Muscle layer of duodenum (tissue), 2 donors: ENCODE results near the gene AOAH.

ENCODE experiments used
- H3K27ac ChIP-seq: one replicate; pipeline ENCODE4 v1.7.0; 2013; ENCODE audit warnings: mild to moderate bottlenecking, low read length
- H3K27me3 ChIP-seq: one replicate; pipeline ENCODE4 v1.7.0; 2013; ENCODE audit warnings: low read depth, mild to moderate bottlenecking, control low read depth, low read length
- H3K36me3 ChIP-seq, 2 donors: one replicate each; pipeline ENCODE4 v1.7.0; 2013; ENCODE audit warnings: low read length in 2 of 2, control low read depth in 1 of 2, mild to moderate bottlenecking in 1 of 2; ENCODE audit not compliant: insufficient read depth in 2 of 2, control insufficient read depth in 1 of 2
- H3K4me1 ChIP-seq, 2 donors: one replicate each; pipeline ENCODE4 v1.7.0; 2013; ENCODE audit warnings: low read length in 2 of 2, mild to moderate bottlenecking in 2 of 2, control low read depth in 1 of 2, moderate library complexity in 1 of 2; ENCODE audit not compliant: insufficient read depth in 2 of 2, control insufficient read depth in 1 of 2
- H3K4me3 ChIP-seq, 2 donors: one replicate each; pipeline ENCODE4 v1.7.0; 2013; ENCODE audit warnings: low read length in 2 of 2, low read depth in 1 of 2, mild to moderate bottlenecking in 1 of 2
- H3K9me3 ChIP-seq, 2 donors: one replicate each; pipeline ENCODE4 v1.7.0; 2013; ENCODE audit warnings: low read length in 2 of 2, control low read depth in 1 of 2, mild to moderate bottlenecking in 1 of 2; ENCODE audit not compliant: control insufficient read depth in 1 of 2
- donor health status: healthy.

The AOAH gene

DNA sequence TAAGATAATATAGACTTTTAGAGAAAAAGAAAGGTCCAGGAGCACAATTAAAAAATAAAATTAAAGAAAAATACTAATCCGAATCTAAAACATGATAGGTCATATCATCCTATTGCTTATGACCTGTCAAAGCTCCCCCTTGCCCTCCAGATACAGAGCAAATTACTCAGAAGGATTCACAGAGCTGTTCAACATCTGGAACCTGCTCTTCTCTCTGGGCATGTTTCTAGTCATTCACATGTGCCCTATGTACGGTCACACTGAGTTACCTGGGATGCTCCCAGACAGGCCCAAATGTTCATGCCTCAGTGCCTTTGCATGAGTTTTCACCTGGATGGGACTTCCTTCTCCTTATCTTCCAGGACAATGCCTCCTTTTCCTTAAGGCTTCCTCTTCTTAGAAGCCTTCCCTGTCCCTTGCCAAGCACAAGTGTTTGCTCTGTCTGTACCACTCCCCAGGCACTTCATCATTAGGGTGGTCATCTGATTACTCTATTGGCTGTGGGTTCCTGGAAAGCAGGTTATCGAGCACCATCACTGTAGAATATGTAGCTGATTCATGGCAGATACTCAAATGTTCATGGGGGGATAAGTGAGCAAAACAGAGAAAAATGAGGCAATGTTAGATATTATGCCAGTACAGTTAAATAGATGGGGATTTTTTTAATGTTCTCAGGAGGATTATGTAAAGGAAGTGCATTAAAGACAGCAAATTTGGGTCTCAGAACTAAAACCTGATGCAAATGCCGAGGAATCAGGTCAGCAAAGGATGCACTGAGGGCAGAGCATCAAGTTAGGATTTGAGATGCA lies 12.0 kb upstream of the AOAH start:
- Histone ChIP-seq H3K4me3 (no peak overlapping the region), H3K27ac (no peak overlapping the region), H3K9me3 (no peaks in the 10 kb centered on the region), H3K27me3 (no peaks in the 10 kb centered on the region), H3K4me1 (no peaks in the 10 kb centered on the region), H3K36me3 (no peaks in the 10 kb centered on the region)

DNA sequence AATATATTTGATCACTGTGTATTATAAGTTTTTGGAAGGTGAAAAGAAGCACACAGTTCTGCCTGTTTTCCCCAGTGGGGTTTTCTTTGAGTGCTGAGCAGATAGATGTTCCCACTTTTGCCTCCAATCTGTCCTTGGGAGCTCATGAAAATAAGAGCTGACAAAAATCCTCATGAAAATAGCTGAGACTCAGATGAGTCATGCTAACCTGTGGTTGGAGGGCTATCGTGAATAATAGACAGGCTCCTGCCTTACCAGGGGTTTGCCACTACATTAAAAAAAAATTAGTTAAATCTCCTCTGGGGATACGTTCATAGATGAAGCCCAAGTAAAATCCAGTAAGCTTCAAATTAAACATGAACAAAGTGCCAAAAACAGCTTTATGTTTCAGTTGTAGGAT lies 10.9 kb upstream of the AOAH start:
- Histone ChIP-seq H3K4me3 (no peak overlapping the region), H3K27ac (no peak overlapping the region), H3K27me3 (no peaks in the 10 kb centered on the region), H3K4me1 (no peaks in the 10 kb centered on the region), H3K36me3 (no peaks in the 10 kb centered on the region), H3K9me3 (no peaks in the 10 kb centered on the region)

DNA sequence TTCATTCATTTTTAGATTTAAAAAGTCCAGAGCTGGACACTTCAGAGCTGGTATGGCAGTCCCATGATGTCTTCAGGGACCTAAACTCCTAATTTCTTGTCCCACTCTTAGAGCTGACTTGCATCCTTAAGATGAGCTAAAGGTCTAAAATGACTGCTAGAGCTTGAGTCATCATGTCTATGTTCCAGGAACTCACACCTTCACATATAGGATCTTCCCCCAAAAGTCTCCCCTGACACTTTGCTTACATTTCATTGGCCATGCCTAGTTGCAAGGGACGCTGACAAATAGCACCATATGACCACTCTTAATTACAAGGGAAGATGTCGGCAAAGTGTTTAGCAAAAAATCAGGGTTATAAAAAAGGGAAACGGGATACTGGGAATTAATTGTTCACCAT lies 10.4 kb upstream of the AOAH start:
- H3K36me3 ChIP-seq = no peaks in the 10 kb centered on the region

DNA sequence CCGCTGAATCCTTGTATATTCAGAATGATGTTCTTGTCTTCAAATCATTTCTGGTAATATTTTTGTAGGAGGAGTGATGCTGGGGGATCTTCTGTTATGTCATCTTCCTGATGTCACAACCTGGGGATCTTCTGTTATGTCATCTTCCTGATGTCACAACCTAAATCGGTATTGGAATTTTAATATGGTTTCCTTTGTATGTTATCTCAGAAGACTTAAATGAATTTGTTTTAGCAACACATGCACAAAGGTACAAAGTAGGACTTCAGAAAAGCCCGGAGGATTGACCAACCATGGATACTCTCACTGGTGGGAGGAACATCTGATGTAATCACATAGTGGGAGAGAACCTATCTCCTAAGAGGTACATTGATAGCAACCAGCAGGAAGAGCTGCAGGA lies 9.1 kb upstream of the AOAH start:
- Histone ChIP-seq H3K27me3 (no peaks in the 10 kb centered on the region), H3K9me3 (peaks cover 0 to 7% of the 10 kb centered on the region in 2 donors), H3K4me3 (no peak overlapping the region), H3K36me3 (no peaks in the 10 kb centered on the region), H3K4me1 (no peaks in the 10 kb centered on the region), H3K27ac (no peak overlapping the region)

More for the DNA sequence above, 10.4 kb upstream of the AOAH start:
- Histone ChIP-seq H3K27me3 (no peaks in the 10 kb centered on the region), H3K4me3 (no peak overlapping the region), H3K27ac (no peak overlapping the region), H3K9me3 (peaks cover 0 to under 1% of the 10 kb centered on the region in 2 donors), H3K4me1 (no peaks in the 10 kb centered on the region)

DNA sequence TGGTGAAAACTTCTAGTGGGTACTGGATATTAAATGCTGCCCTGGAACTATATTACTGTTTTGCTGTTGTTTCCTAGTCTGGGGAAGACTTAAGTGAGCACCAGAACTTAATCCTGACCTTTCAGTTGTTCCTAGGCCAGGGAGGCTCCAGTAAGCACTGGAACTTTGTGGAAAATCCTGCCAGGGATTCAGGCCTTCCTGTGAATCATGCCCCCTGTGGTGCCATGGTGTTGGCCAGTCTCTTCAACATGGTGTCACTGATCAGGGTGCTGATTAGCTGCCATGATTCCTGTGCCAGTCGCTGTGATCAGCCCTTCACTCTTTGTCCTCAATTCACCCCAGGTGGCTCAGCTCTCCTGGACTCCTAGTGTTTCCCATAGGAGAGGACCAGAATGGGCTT lies 8.5 kb upstream of the AOAH start:
- H3K9me3 ChIP-seq = peaks cover 0 to 7% of the 10 kb centered on the region in 2 donors

DNA sequence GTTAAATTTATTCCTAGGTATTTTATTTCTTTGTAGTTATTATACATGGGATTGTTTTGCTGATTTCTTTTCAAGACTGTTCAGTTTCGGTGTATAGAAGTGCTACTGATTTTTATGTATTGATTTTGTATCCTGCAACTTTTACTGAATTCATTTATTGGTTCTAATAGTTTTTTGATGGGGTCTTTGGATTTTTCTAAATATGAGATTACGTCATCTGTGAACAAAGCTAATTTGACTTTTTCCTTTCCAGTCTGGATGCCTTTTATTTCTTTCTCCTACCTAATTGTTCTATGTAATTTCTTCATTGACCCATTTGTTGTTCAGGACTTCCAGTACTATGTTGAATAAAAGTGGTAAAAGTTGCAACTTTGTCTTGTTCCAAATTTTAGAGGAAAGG lies 5.8 kb upstream of the AOAH start:
- H3K4me1 ChIP-seq = no peaks in the 10 kb centered on the region
- peaks cover 0 to 7% of the 10 kb centered on the region in 2 donors for H3K9me3 ChIP-seq
- no peak overlapping the region for H3K4me3 ChIP-seq
- no peak overlapping the region for H3K27ac ChIP-seq
- H3K36me3 ChIP-seq = no peaks in the 10 kb centered on the region
- no peaks in the 10 kb centered on the region for H3K27me3 ChIP-seq

More for the DNA sequence above, 8.5 kb upstream of the AOAH start:
- no peak overlapping the region for H3K4me3 ChIP-seq
- H3K27me3 ChIP-seq = no peaks in the 10 kb centered on the region
- no peak overlapping the region for H3K27ac ChIP-seq
- no peaks in the 10 kb centered on the region for H3K4me1 ChIP-seq
- H3K36me3 ChIP-seq = no peaks in the 10 kb centered on the region

DNA sequence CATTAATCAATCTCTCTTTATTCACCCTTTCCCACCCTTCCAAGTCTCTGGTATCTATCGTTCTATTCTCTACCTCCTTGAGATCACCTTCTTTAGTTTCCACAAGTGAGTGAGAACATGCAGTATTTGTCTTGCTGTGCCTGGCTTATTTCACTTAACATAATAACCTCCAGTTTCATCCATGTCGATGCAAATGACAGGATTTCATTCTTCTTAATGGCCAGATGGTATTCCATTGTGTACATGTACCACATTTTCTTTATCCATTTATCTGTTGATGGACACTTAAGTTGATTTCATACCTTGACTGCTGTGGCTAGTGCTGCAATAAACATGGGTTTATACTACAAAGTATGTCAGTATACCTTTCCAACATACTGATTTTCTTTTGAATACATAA lies 3.8 kb upstream of the AOAH start:
- Histone ChIP-seq H3K36me3 (no peaks in the 10 kb centered on the region), H3K4me3 (no peak overlapping the region), H3K27ac (no peak overlapping the region), H3K4me1 (no peaks in the 10 kb centered on the region), H3K27me3 (no peaks in the 10 kb centered on the region), H3K9me3 (peaks cover 0 to 7% of the 10 kb centered on the region in 2 donors)

DNA sequence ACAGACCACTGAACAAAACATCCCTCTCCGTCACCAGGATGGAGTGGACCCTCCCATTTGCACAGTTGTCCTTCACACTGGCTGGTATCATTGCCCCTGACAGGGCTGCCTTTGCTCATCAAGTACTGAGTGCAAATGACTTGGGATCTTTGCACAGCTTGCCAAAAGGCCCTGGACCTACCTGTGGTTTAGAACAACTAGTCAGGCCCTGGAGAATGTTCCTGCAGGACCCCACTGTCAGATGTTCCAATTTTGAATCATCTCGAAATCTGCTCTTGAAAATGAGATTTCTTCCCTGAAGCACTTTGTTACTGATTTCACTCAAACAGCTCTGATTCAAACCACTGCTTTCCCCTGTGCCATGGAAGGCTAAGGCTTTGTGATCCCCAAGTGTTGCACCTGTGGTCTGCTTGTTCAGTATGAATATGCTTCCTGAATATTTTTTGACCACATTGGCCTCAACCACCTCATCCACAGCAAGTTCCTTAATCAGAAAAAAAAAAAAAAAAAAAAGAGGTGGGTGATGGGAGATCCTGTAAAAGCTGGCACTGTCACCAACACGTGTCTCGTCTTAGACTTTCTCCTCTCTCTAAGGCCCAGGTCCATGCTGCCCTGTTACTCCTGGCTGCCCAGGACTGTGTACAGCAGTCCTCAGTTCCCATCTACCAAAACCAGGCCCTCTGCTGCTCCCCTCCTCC lies 2.7 kb upstream of the AOAH start:
- no peaks in the 10 kb centered on the region for H3K27me3 ChIP-seq
- H3K36me3 ChIP-seq = no peaks in the 10 kb centered on the region
- H3K4me1 ChIP-seq = no peaks in the 10 kb centered on the region
- H3K4me3 ChIP-seq = no peak overlapping the region
- H3K9me3 ChIP-seq = peaks cover 0 to 7% of the 10 kb centered on the region in 2 donors
- no peak overlapping the region for H3K27ac ChIP-seq

DNA sequence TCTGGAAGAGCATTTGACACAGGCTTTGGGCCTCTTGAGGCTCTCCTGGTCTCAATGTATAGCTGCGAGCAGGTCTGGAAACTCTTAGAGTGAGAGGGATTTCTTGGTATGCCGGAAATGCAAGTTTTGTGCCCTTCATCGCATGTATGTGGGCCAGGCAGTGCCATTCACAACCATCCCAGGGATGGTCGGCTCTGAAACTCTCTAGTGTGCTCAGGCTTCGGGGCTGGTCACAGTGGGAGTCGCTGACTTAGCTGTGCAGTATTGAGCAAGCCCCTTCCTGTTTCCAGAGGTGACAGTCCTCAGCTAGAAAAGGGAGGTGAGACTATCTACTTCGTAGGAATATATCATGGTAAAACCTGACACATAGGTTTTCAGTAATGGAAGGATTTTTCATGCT lies 2.0 kb upstream of the AOAH start:
- H3K4me3 ChIP-seq = no peak overlapping the region
- no peak overlapping the region for H3K27ac ChIP-seq

DNA sequence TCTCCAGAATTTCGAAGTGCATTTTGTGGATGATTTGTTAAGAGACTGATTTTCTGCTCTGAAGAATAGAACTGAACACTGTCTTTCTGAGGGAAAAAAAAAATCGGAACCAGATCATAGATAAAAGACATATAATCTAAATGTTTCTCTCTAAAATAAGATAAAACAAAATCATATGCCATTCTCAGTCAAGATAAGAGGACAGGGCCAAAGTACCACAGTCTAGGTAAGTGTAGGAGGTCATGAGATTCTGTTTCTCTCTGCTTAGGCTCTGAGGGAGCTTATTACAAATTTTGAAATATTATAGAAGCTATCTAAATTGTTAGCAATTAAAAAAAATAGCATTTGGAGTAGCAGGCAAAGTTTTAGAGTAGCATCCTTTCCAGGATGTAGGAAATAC lies 702 bp upstream of the AOAH start:
- Histone ChIP-seq H3K4me1 (no peaks in the 10 kb centered on the region), H3K9me3 (peaks cover 0 to 7% of the 10 kb centered on the region in 2 donors), H3K4me3 (no peak overlapping the region), H3K27me3 (no peaks in the 10 kb centered on the region), H3K36me3 (no peaks in the 10 kb centered on the region), H3K27ac (no peak overlapping the region)

More for the DNA sequence above, 2.0 kb upstream of the AOAH start:
- H3K4me1 ChIP-seq = no peaks in the 10 kb centered on the region
- H3K9me3 ChIP-seq = peaks cover 0 to 7% of the 10 kb centered on the region in 2 donors
- no peaks in the 10 kb centered on the region for H3K36me3 ChIP-seq
- H3K27me3 ChIP-seq = no peaks in the 10 kb centered on the region

DNA sequence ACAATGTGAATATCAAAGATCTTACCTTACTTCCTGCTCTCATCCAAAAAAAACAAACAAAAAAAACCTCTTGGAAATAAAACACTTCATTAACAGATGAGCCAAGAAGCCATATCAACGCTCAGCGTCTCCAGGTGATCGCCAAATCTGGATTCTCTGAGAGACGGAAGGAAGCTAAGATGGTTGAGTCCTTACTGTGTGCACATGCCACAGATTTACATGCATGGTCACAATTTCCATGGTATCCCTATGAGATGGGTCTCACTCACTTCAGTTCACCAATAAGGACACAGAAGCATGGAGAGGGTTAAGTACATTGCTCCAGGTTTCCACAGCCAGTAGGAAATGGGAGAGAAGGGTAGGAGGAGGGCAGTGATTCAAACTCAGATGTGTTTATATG lies 1.0 kb downstream of the AOAH start:
- peak overlapping the region; percentile 37 to 41 for H3K4me3 ChIP-seq
- H3K27ac ChIP-seq = no peak overlapping the region
- no peaks in the 10 kb centered on the region for H3K4me1 ChIP-seq

More for the DNA sequence above, 1.0 kb downstream of the AOAH start:
- H3K36me3 ChIP-seq = no peaks in the 10 kb centered on the region
- no peaks in the 10 kb centered on the region for H3K27me3 ChIP-seq
- no peaks in the 10 kb centered on the region for H3K9me3 ChIP-seq
